ENCODE data around the gene CACNB2.

GRCh38 chr10:18235477-18235876, 95.3 kb downstream of the CACNB2 start:
- TF ChIP-seq REST (IDR thresholded peaks at IDR 0.05; ENCODE audit: insufficient read depth in 1 of 2, low read depth in 2 of 2, low read length in 1 of 2) (no peak), SIN3A (IDR thresholded peaks at IDR 0.05; ENCODE audit: borderline replicate concordance, insufficient read depth, low read depth, low read length) (no peak), CTCF (IDR thresholded peaks at IDR 0.05) (no peak), TCF7L2 (IDR thresholded peaks at IDR 0.05; ENCODE audit: low read depth, low read length) (no peak), POLR2AphosphoS5 (IDR thresholded peaks at IDR 0.05; ENCODE audit: low read depth, low read length) (no peak)

Measured in Panc1 (cell line).